ENCODE measurements around the gene NALCN. TPM values are rescaled to one million over a fixed set of nuclear protein-coding genes. Genes with fewer than 3 reads are reported as not detected.

The NALCN gene
- total RNA-seq, 1 donor from 2014 or later = 16.5 TPM

GRCh38 chr13:101415358-101416174, 742 bp downstream of the NALCN start:
- peak; percentile 3 to 59 for DNase-seq (ENCODE audit: low read depth in 2 of 2)

GRCh38 chr13:101412076-101412475, 4.2 kb downstream of the NALCN start:
- peak in 1 of 2 donors; percentile 89 for DNase-seq (ENCODE audit: low read depth in 2 of 2)

- no peak for DNase-seq (ENCODE audit: low read depth in 2 of 2)
Measured at GRCh38 chr13:101408992-101409656, 7.2 kb downstream of the NALCN start.

- DNase-seq (ENCODE audit: low read depth in 2 of 2) = no peak
Measured at GRCh38 chr13:101408154-101408553, 8.2 kb downstream of the NALCN start.

GRCh38 chr13:101406791-101407190, 9.5 kb downstream of the NALCN start:
- no peak for DNase-seq (ENCODE audit: low read depth in 2 of 2)

GRCh38 chr13:101401196-101401595, 15.1 kb downstream of the NALCN start:
- DNase-seq (ENCODE audit: low read depth in 2 of 2) = no peak

- DNase-seq (ENCODE audit: low read depth in 2 of 2) = peak in 1 of 2 donors; percentile 7
Measured at GRCh38 chr13:101399365-101399764, 16.9 kb downstream of the NALCN start.

GRCh38 chr13:101398920-101399319, 17.4 kb downstream of the NALCN start:
- peak in 1 of 2 donors; percentile 74 for DNase-seq (ENCODE audit: low read depth in 2 of 2)

- DNase-seq (ENCODE audit: low read depth in 2 of 2) = peak in 1 of 2 donors; percentile 32
Measured at GRCh38 chr13:101398191-101398590, 18.1 kb downstream of the NALCN start.

GRCh38 chr13:101397742-101398141, 18.6 kb downstream of the NALCN start:
- DNase-seq (ENCODE audit: low read depth in 2 of 2) = peak; percentile 77 to 82

- peak in 1 of 2 donors; percentile 87 for DNase-seq (ENCODE audit: low read depth in 2 of 2)
Measured at GRCh38 chr13:101394605-101395004, 21.7 kb downstream of the NALCN start.

GRCh38 chr13:101393140-101393539, 23.2 kb downstream of the NALCN start:
- DNase-seq (ENCODE audit: low read depth in 2 of 2) = no peak

- peak; percentile 4 to 89 for DNase-seq (ENCODE audit: low read depth in 2 of 2)
Measured at GRCh38 chr13:101390461-101390860, 25.8 kb downstream of the NALCN start.

GRCh38 chr13:101384929-101385328, 31.4 kb downstream of the NALCN start:
- no peak for DNase-seq (ENCODE audit: low read depth in 2 of 2)

- DNase-seq (ENCODE audit: low read depth in 2 of 2) = no peak
Measured at GRCh38 chr13:101383595-101383994, 32.7 kb downstream of the NALCN start.

- DNase-seq (ENCODE audit: low read depth in 2 of 2) = peak in 1 of 2 donors; percentile 90
Measured at GRCh38 chr13:101382701-101383100, 33.6 kb downstream of the NALCN start.

GRCh38 chr13:101382086-101382485, 34.2 kb downstream of the NALCN start:
- DNase-seq (ENCODE audit: low read depth in 2 of 2) = peak in 1 of 2 donors; percentile 88

- DNase-seq (ENCODE audit: low read depth in 2 of 2) = no peak
Measured at GRCh38 chr13:101360525-101360924, 55.8 kb downstream of the NALCN start.

- no peak for DNase-seq (ENCODE audit: low read depth in 2 of 2)
Measured at GRCh38 chr13:101354895-101355294, 61.4 kb downstream of the NALCN start.

- DNase-seq (ENCODE audit: low read depth in 2 of 2) = no peak
Measured at GRCh38 chr13:101346942-101347728, 69.2 kb downstream of the NALCN start.

- no peak for DNase-seq (ENCODE audit: low read depth in 2 of 2)
Measured at GRCh38 chr13:101346161-101346560, 70.1 kb downstream of the NALCN start.
